HG03175 (cell line): ENCODE data around the gene DZIP3.
A peak's percentile ranks its signal among the peaks of the same experiment; 100 is the strongest.

Experiments used
- ATAC-seq: cut with Tn5 transposase; IDR thresholded peaks from one replicate; pipeline ENCODE4 v1.9.1; 2021; ENCODE audit warnings: mild to moderate bottlenecking, moderate library complexity; ENCODE audit not compliant: unreplicated experiment

DZIP3 gene, protein sequence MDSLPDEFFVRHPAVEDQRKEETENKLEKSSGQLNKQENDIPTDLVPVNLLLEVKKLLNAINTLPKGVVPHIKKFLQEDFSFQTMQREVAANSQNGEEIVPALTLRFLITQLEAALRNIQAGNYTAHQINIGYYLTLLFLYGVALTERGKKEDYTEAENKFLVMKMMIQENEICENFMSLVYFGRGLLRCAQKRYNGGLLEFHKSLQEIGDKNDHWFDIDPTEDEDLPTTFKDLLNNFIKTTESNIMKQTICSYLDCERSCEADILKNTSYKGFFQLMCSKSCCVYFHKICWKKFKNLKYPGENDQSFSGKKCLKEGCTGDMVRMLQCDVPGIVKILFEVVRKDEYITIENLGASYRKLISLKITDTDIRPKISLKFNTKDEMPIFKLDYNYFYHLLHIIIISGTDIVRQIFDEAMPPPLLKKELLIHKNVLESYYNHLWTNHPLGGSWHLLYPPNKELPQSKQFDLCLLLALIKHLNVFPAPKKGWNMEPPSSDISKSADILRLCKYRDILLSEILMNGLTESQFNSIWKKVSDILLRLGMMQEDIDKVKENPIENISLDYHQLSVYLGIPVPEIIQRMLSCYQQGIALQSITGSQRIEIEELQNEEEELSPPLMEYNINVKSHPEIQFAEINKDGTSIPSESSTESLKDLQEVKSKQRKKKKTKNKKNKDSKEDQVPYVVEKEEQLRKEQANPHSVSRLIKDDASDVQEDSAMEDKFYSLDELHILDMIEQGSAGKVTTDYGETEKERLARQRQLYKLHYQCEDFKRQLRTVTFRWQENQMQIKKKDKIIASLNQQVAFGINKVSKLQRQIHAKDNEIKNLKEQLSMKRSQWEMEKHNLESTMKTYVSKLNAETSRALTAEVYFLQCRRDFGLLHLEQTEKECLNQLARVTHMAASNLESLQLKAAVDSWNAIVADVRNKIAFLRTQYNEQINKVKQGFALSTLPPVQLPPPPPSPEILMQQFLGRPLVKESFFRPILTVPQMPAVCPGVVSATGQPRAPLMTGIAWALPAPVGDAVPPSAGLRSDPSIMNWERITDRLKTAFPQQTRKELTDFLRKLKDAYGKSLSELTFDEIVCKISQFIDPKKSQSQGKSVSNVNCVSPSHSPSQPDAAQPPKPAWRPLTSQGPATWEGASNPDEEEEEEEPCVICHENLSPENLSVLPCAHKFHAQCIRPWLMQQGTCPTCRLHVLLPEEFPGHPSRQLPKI

GRCh38 chr3:108589081-108589997 lies at the start of gene DZIP3, which contains the start of gene CIP2A:
Gene DZIP3, plus strand, starts transcription at chr3:108589722. Its CDS starts 15,685 bp downstream, at chr3:108605407.
Gene CIP2A, minus strand, starts transcription at chr3:108589438. Its CDS starts 63 bp downstream, at chr3:108589375.
- peak; percentile 92 for ATAC-seq

GRCh38 chr3:108546247-108546646 lies 43.3 kb upstream of the DZIP3 start:
- peak; percentile 49 for ATAC-seq

DNA sequence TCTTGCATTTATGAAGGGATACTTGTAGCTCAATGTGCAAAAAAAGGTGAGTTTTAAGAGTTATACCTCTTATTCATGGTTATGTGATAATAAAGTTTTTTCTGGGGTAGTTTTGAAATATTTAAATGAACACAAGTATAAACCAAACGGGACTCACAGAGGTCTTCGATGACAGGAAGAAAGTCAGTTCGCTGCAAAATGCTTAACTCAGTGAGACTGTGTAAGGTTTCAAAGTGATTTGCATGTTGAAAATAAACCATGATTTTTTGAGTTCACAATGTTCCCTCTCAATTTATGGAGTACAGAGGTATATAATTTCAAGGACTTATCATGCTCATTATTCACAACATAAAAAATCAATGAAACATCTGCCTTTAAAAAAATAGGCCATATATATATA lies 42.8 kb upstream of the DZIP3 start:
- no peak for ATAC-seq

- ATAC-seq, result no peak
Observed at GRCh38 chr3:108548304-108548703, 41.2 kb upstream of the DZIP3 start.

DNA sequence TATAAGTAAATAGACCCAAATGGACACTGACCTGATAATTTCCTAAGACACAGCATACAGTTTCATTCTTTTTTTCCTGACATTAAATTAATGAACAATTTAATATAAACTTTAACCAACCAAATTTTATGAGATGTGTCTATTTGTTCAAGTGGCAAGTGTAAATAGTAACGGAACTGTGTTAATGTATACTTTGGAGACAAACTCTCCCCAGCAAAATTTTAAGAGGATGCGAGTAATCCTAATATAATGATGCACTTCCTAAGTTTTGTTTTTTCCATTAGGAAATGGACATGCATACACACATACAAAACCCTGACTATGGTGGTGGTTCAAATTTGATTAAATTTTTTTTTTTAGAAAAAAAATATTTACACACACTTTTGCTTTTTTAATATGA lies 40.6 kb upstream of the DZIP3 start:
- ATAC-seq, result no peak

- no peak for ATAC-seq
Observed at GRCh38 chr3:108552267-108553159, 37.0 kb upstream of the DZIP3 start.

DNA sequence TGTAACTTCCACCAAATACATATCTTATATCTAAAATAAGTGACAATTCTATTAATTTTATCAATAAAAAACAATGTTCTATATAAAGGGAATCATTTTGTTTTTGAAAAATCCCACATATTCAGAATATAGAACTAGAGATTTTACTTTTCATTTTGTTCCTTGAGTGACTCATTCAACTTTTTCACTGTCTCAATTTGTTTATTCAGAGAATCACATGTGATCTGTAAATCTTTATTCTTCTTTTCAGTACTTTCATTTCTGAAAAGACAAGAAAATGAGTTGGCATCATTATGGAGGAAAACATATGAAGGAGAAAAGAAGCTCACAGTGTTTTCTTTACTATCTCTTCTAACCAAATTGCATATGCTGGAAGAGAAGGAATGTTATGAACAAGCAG lies 35.3 kb upstream of the DZIP3 start:
- no peak for ATAC-seq

- no peak for ATAC-seq
Observed at GRCh38 chr3:108554913-108555571, 34.5 kb upstream of the DZIP3 start.

GRCh38 chr3:108555966-108556581 lies 33.4 kb upstream of the DZIP3 start:
- ATAC-seq, result no peak

DNA sequence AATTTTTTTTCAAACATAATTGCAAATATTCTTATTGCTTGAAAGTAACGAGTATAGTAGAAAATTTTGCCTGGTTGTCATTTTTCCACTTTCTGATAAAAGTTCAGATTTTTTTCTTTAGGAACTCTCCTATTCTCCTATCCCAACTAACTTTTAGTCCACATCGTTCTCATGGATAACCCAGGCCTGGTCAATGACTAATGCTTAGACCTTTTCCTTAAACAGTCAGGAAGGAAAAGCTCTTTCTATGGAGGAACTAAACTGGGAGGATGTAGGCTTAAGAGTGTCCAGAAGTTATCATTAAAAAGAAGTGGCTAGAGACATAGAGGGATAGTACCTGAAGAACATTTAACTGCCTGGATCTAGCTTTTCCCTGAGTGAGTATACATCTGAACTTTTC lies 27.0 kb upstream of the DZIP3 start:
- ATAC-seq, result no peak

DNA sequence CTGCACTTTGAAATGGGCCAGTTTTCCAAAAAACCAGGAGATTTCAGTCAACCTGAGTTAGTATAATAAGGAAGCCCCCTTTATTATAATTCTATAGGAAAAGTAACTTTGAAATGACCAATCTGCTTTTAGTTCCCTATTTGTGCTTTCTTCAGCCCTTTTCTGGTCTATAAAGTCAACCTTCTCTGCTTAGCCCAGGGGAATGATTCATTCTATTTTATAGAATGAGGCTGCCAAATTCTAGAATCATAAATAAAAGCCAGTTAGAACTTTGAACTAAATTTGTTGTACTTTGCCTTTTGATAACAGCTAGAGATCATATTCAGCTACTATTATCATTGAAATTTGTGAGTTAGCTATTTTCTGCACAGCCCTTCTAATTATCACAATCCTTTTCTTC lies 25.0 kb upstream of the DZIP3 start:
- ATAC-seq, result no peak

DNA sequence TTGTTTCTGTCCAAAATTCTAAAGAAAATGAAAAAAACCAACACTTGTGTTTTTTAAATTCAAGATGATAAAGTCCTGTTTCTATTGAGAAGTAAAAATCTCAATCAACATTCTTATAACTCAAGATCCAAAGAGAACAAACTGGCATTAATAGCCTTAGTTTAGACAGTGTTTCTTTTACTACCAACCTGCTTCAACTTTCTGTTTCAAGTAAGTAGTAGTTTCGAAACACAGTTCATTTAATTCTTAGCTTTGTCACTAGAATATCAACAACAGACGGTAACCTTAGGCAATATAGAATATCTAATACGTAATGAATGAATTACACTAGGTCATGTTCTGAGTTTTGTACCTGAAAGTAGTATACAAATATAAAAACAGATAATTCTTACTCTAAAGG lies 24.0 kb upstream of the DZIP3 start:
- ATAC-seq, result no peak

GRCh38 chr3:108566599-108566998 lies 22.9 kb upstream of the DZIP3 start:
- no peak for ATAC-seq

DNA sequence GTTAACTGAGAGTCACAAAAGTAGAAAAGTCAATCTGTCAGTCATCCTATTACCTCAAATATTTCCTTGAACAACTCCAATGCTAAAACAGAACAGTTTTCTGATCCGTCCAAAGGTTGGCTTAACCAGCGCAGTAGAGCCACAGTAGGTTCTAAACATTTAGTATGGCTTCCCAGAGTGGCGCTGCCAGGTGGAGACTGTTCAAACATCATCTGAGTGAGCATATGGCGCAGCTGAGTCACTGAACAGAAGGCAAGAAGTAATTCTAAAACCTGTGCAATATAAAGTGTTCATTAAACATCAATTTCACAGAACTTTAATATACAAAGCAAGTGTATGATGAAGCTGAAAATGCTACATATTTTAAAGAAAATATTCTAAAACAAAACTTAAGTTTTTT lies 20.2 kb upstream of the DZIP3 start:
- ATAC-seq, result no peak

GRCh38 chr3:108578064-108578463 lies 11.5 kb upstream of the DZIP3 start:
- no peak for ATAC-seq

GRCh38 chr3:108588601-108589000 lies 921 bp upstream of the DZIP3 start:
- no peak for ATAC-seq

- no peak for ATAC-seq
Observed at GRCh38 chr3:108589998-108590323, 439 bp downstream of the DZIP3 start.

- ATAC-seq, result no peak
Observed at GRCh38 chr3:108590460-108590859, 938 bp downstream of the DZIP3 start.
